UCSD-AML1 (cell line): ENCODE measurements around the gene SSX4.
"Not testable (repeated sequence)": the region's sequence is repeated elsewhere in the genome, so short reads cannot be mapped to it uniquely, and the experiment has no call there.

Experiments used
- DNase-seq: peaks from one replicate; lab custom pipeline; 2025; ENCODE audit not compliant: unreplicated experiment; lab: John Stamatoyannopoulos, UW

The SSX4 gene, protein sequence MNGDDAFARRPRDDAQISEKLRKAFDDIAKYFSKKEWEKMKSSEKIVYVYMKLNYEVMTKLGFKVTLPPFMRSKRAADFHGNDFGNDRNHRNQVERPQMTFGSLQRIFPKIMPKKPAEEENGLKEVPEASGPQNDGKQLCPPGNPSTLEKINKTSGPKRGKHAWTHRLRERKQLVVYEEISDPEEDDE

DNA sequence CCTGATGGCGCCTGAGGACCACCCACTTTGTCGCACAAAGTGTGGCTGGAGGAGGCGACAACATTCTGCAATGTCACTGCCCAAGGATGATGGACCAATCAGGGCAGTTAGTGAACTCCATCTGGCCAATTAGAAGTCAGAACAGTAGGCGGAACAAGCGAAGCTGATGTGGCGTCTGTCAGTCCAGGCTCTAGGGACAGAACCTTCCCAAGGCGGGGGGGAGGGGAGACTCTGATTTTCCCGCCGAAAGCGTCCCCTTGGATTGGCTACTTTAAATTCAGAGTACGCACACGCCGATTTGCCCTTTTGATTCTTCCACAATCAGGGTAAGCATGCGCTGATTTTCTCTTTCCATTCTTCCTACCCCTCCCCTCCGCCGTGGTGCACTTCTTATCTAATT is at the start of gene SSX4:
Gene SSX4 (plus strand): TSS at position 301 of the 400 bp plus-strand sequence. CDS start 515 bp downstream, outside the sequence.
- DNase-seq: not testable (repeated sequence)

DNA sequence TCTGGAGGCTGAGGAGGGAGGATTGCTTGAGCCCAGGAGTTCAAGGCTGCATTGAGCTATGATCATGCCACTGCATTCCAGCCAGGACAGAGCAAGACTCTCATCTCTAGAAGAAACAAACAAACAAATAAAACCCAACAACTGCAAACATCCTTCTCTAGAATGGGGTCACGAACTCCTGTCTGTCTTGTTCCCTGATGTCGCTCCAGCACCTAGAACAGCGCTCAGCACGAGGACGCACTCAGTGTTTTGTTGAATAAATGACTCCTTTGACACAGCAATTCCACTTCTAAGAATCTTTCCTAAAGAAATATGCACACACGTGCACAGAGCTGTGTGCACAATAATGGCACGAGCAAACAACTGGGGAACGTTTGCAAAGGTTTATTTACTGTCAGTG is 37.3 kb upstream of the SSX4 start:
- not testable (repeated sequence) for DNase-seq

DNA sequence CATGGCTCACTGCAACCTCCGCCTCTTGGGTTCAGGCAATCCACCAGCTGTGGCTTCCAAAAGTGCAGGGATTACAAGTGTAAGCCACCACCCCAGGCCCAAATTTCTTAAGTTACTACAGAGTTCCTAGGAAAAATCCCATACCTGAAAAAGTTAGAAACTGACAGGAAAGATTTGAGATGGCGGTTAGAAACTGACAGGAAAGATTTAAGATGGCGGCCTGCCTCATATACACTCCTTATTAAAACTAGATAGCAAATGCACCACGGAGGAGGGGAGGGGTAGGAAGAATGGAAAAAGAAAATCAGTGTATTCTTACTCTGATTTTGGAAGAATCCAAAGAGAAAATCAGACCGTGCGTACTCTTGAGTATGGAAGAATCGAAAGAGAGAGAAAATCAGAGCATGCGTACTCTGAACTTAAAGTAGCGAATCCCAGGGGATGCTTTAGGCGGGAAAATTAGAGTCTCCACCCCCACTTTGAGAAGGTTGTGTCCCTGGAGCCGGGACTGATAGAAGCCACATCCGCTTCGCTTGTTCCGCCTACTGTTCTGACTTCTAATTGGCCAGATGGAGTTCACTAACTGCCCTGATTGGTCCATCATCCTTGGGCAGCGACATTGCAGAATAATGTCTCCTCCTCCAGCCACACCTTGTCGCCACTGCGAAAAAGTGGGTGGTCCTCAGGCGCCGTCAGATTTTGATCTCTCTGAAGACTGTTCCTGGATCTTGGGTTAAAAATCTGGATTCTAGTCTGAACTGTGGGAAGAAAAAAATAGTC is 26.8 kb upstream of the SSX4 start, which contains the start of gene SSX3:
Gene SSX3 (minus strand): TSS at position 389 of the 780 bp plus-strand sequence. CDS start 1,454 bp downstream, outside the sequence.
- DNase-seq: not testable (repeated sequence)

DNA sequence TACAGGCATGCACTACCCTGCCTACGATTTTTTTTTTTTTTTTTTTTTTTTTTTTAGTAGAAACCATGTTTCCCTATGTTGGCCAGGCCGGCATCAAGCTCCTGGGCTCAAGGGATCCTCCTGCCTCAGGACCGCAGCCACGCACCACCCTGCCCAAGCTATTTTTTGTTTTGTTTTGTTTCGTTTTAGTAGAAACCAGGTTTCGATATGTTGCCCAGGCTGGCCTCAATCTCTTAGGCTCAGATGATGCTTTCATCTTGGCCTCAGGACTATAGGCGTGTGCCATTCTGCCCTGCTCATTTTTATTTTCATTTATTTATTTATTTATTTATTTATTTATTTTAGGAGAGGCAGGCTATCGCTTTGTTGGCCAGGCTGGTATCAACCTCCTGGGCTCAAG is 25.7 kb upstream of the SSX4 start:
- DNase-seq: no peak

DNA sequence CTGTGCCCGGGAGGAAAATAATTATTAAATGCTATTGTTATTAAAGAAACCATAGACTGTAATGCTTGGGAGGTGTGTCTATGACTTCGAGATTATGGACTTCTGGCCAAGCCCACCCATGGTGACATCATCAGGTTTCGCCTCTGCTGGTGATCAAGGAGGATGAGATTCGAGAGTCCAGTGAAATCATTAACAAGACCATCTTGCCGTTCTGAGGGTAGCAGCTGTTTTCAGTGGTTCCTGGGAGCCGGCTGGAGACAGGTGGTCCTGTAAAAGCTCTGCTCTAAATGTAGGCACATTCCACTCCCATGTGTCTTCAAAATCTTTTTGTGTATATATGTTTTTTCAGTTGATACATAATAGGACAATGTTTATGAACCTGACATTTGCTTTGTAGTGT is 24.1 kb upstream of the SSX4 start:
- not testable (repeated sequence) for DNase-seq

DNA sequence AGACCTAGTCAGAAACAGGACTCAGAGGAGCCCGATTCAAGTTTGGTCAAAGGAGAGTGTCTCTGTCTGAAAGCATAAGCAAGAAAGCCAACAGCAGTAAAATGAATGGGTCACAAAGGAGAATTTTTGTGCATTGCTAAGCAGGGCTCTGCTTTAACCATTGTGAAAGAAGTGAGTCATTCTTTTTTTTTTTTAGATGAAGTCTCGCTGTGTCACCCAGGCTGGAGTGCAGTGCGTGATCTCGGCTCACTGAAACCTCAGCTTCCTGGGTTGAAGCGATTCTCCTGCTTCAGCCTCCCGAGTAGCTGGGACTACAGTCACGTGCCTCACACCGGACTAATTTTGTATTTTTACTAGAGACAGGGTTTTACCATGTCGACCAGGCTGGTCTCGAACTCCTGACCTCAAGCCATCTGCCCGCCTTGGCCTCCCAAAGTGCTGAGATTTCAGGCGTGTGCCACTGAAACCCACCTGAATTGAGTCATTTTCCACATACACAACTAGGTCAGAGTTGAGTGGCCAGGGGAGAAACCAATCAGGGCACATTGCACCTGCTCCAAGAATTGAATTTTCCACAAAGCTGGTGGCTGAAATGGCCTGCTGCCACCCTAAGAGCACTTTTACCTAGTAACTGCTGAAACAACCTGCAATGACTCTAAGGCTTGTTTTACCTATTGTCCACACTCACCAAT is 15.5 kb upstream of the SSX4 start:
- DNase-seq: not testable (repeated sequence)

DNA sequence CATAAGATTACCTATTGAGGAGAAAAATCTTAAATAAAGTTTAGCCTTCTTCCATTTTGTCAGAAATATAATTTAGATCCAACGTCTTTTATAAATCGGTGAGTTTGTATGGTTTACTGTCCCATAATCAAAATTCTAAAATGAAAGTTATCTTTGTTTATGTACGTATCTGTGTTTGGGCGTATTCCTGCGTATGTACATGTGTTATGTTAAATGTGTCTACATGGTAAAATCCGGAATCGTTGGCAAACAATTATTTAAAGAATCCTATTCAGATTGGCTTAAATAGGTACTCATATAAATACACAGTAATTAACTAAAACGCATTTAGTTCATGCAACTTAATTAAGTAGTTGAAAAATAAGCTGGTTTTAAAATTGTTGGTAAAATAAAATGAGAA is 12.9 kb upstream of the SSX4 start:
- not testable (repeated sequence) for DNase-seq

DNA sequence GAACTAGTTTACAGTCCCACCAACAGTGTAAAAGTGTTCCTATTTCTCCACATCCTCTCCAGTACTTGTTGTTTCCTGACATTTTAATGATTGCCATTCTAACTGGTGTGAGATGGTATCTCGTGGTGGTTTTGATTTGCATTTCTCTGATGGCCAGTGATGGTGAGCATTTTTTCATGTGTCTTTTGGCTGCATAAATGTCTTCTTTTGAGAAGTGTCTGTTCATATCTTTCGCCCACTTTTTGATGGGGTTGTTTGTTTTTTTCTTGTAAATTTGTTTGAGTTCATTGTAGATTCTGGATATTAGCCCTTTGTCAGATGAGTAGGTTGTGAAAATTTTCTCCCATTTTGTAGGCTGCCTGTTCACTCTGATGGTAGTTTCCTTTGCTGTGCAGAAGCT is 13.6 kb downstream of the SSX4 start:
- DNase-seq: not testable (repeated sequence)

DNA sequence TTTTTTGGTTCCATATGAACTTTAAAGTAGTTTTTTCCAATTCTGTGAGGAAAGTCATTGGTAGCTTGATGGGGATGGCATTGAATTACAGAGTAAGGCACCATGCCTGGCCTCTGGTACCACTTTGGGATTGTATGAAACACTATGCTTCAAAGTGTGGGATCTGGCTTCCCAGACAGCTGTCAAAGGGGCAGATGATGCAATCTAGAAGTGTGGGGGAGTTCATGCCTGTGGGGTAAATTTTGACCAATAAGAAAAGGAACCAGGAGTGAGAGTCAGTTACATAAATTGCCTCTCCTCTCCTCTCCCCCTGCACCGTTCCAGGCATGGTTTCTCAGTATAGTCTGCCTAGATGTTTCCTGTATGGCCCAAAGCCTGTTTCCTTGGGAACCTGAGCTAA is 14.5 kb downstream of the SSX4 start:
- not testable (repeated sequence) for DNase-seq

DNA sequence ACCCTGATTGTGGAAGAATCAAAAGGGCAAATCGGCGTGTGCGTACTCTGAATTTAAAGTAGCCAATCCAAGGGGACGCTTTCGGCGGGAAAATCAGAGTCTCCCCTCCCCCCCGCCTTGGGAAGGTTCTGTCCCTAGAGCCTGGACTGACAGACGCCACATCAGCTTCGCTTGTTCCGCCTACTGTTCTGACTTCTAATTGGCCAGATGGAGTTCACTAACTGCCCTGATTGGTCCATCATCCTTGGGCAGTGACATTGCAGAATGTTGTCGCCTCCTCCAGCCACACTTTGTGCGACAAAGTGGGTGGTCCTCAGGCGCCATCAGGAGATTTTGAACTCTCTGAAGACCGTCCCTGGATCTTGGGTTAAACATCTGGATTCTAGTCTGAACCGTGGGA is 28.5 kb downstream of the SSX4 start, which contains the start of gene SSX4B:
Gene SSX4B (minus strand): TSS at position 101 of the 400 bp plus-strand sequence. CDS start 588 bp downstream, outside the sequence.
- not testable (repeated sequence) for DNase-seq

DNA sequence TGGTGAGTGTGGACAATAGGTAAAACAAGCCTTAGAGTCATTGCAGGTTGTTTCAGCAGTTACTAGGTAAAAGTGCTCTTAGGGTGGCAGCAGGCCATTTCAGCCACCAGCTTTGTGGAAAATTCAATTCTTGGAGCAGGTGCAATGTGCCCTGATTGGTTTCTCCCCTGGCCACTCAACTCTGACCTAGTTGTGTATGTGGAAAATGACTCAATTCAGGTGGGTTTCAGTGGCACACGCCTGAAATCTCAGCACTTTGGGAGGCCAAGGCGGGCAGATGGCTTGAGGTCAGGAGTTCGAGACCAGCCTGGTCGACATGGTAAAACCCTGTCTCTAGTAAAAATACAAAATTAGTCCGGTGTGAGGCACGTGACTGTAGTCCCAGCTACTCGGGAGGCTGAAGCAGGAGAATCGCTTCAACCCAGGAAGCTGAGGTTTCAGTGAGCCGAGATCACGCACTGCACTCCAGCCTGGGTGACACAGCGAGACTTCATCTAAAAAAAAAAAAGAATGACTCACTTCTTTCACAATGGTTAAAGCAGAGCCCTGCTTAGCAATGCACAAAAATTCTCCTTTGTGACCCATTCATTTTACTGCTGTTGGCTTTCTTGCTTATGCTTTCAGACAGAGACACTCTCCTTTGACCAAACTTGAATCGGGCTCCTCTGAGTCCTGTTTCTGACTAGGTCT is 43.8 kb downstream of the SSX4 start:
- DNase-seq: not testable (repeated sequence)

DNA sequence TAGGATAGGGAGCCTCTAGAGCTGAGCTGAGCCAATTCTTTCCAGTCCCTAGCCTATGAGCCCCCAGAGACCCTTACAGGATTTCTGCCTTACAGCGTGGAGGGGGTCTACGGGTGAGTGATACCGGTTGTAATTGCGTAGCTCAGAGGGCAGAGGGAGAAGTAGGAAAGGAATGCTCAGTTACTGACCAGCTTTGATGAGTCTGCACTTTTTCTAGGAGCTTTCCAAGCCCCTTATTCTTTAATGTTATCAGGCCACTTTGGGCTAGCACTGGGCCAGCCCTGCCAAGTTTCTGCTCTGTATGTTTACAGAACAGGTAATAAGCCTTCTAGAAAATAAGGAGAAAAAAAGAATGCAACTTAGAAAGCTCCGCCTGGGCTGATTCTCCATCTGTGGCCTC is 46.3 kb downstream of the SSX4 start:
- DNase-seq: not testable (repeated sequence)

DNA sequence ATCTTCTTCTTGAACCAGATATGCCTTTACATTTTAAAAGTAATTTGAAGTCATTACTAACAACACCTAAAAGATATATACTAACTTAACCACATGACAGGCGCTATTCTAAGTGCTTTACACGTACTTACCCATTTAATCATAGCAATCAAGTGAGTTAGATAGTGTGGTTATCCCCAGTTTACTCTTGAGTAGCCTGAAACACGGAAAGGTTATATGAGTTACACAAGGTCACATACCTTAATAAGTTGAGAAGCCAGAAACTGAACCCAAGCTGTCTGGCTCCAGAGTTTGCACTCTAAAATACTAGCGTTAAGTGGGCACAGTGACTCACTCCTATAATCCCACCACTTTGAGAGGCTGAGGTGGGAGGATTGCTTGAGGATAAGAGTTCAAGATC is 46.8 kb downstream of the SSX4 start:
- not testable (repeated sequence) for DNase-seq

DNA sequence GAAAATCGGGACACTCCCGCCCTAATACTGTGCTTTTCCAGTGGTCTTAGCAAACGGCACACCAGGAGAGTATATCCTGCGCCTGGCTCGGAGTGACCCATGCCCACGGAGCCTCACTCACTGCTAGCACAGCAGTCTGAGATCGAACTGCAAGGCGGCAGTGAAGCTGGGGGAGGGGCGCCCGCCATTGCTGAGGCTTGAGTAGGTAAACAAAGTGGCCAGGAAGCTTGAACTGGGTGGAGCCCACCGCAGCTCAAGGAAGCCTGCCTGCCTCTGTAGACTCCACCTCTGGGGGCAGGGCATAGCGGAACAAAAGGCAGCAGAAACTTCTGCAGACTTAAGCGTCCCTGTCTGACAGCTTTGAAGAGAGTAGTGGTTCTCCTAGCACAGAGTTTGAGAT is 50.4 kb downstream of the SSX4 start:
- DNase-seq: not testable (repeated sequence)
